ENCODE results near the gene CREB5. TPM values are rescaled to one million over a fixed set of nuclear protein-coding genes. Genes with fewer than 3 reads are reported as not detected.

Gene CREB5
- total and polyA plus RNA-seq, 2 experiments from 2014 or later, result 2.4 to 4.4 TPM

- H4K20me1 ChIP-seq (replicated peaks; ENCODE audit: insufficient read depth), result no peaks in the 10 kb centered on the region
- no peaks in the 10 kb centered on the region for H3K36me3 ChIP-seq (ENCODE audit: insufficient read depth)
- H3K27me3 Mint-ChIP-seq (ENCODE audit: insufficient read depth, low read depth, poor library complexity), result peaks cover 2% of the 10 kb centered on the region
- no peak for ATAC-seq
- H3K4me3 Mint-ChIP-seq, result no peak overlapping the region
- H3K4me1 ChIP-seq (ENCODE audit: insufficient read depth), result no peaks in the 10 kb centered on the region; the same call in 1 of the 2 replicates
- H3K9me3 Mint-ChIP-seq, result no peaks in the 10 kb centered on the region
- H3K4me2 ChIP-seq, result no peak overlapping the region
- no peak for DNase-seq (ENCODE audit: low spot score)
- H2AFZ ChIP-seq, result no peak overlapping the region; the same call in 1 of the 2 replicates
- H3K27me3 ChIP-seq (ENCODE audit: insufficient read depth), result no peaks in the 10 kb centered on the region
- H3K79me2 ChIP-seq (replicated peaks; ENCODE audit: insufficient read depth), result no peaks in the 10 kb centered on the region
- TF ChIP-seq CREB1 (CRISPR knock-in tag; IDR thresholded peaks at IDR 0.05; ENCODE audit: low read depth), result no peak
- no peak for TF ChIP-seq ZNF462 (CRISPR knock-in tag; IDR thresholded peaks at IDR 0.05)
- TF ChIP-seq STAT1 (IDR thresholded peaks at IDR 0.05; ENCODE audit: unreplicated experiment), result no peak
- TF ChIP-seq JUNB (IDR thresholded peaks at IDR 0.05; ENCODE audit: unreplicated experiment), result no peak
- no peak for TF ChIP-seq NANOG (IDR thresholded peaks at IDR 0.05; ENCODE audit: borderline replicate concordance)
- H3K4me3 ChIP-seq, result no peak overlapping the region
- H3F3A ChIP-seq (replicated peaks; ENCODE audit: low read depth), result no peaks in the 10 kb centered on the region
- H3K27ac ChIP-seq (ENCODE audit: low read depth), result no peak overlapping the region
- H3K9me2 ChIP-seq (ENCODE audit: insufficient read depth), result no peaks in the 10 kb centered on the region; the same call in 1 of the 2 replicates
- H3K27ac Mint-ChIP-seq, result no peak overlapping the region
- H3K36me3 Mint-ChIP-seq (ENCODE audit: low read depth), result no peaks in the 10 kb centered on the region
- H3K4me1 Mint-ChIP-seq, result no peaks in the 10 kb centered on the region
Observed at GRCh38 chr7:28595801-28596200, 183.5 kb downstream of the CREB5 start.

GRCh38 chr7:28596245-28596935, 184.1 kb downstream of the CREB5 start:
- Mint-ChIP-seq H3K36me3 (ENCODE audit: low read depth) (no peaks in the 10 kb centered on the region), H3K4me3 (no peak overlapping the region), H3K4me1 (no peaks in the 10 kb centered on the region), H3K27me3 (ENCODE audit: insufficient read depth, low read depth, poor library complexity) (peaks cover 2% of the 10 kb centered on the region), H3K9me3 (no peaks in the 10 kb centered on the region), H3K27ac (no peak overlapping the region)
- Histone ChIP-seq H3F3A (replicated peaks; ENCODE audit: low read depth) (no peaks in the 10 kb centered on the region), H3K4me2 (no peak overlapping the region), H3K27ac (ENCODE audit: low read depth) (no peak overlapping the region), H3K4me1 (ENCODE audit: insufficient read depth) (no peaks in the 10 kb centered on the region; the same call in 1 of the 2 replicates), H3K9me2 (ENCODE audit: insufficient read depth) (no peaks in the 10 kb centered on the region; the same call in 1 of the 2 replicates), H2AFZ (no peak overlapping the region), H3K4me3 (no peak overlapping the region), H3K27me3 (ENCODE audit: insufficient read depth) (no peaks in the 10 kb centered on the region), H3K79me2 (replicated peaks; ENCODE audit: insufficient read depth) (no peaks in the 10 kb centered on the region), H3K36me3 (ENCODE audit: insufficient read depth) (no peaks in the 10 kb centered on the region), H4K20me1 (replicated peaks; ENCODE audit: insufficient read depth) (no peaks in the 10 kb centered on the region)
- DNase-seq (ENCODE audit: low spot score), result no peak
- no peak for ATAC-seq
- TF ChIP-seq EZH2phosphoT487 (IDR thresholded peaks at IDR 0.05; ENCODE audit: unreplicated experiment) (no peak), ZNF462 (CRISPR knock-in tag; IDR thresholded peaks at IDR 0.05) (no peak)
